ENCODE results near the gene BANK1.
A peak's percentile ranks its signal among the peaks of the same experiment; 100 is the strongest.

Gene BANK1

DNA sequence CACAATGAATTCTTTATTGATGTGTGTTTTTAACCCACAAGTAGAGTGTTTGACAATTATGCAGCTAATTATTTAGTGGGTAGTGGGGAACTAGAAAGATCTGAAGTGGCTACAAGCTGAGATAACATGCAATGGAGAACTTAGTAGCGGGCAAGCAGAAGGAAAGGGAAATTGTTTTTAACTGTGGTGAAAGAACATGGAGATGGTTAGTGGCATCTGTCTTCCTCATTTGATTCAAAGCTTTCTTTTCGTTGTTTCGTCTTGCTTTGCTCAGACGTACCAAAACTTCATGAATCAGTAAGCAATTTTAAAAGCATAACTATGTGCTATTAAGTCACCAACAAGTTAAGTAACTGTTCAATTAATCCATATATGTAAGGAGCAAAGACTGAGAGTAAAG lies 169.9 kb downstream of the BANK1 start:
- no peak for DNase-seq (ENCODE audit: low spot score)

GRCh38 chr4:101961144-101961543 lies 170.6 kb downstream of the BANK1 start:
- DNase-seq (ENCODE audit: low spot score) = peak; percentile 12

GRCh38 chr4:101967697-101968346 lies 177.3 kb downstream of the BANK1 start:
- no peak for DNase-seq (ENCODE audit: low spot score)

- no peak for DNase-seq (ENCODE audit: low spot score)
Observed at GRCh38 chr4:101968364-101968763, 177.8 kb downstream of the BANK1 start.

- no peak for DNase-seq (ENCODE audit: low spot score)
Observed at GRCh38 chr4:101969965-101970364, 179.4 kb downstream of the BANK1 start.

- DNase-seq (ENCODE audit: low spot score) = no peak
Observed at GRCh38 chr4:101970547-101971155, 180.1 kb downstream of the BANK1 start.

DNA sequence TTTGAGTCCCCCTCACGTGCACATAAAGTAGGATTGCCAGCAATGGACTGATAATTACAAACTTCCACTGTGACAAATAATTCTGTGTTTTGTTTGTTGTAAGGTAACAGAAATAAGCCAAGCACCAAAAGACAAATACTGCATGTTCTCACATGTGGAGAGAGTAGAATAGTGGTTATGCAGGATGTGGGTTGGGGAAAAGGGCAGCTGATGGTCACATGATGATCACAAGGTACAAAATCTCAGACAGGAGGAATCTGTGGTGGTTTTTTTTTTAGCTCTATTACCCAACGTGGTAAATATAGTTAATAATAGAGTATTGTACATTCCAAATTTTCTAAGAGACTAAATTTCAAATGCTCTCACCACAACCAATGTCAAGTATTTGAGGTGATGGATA lies 182.3 kb downstream of the BANK1 start:
- DNase-seq (ENCODE audit: low spot score) = no peak

GRCh38 chr4:101973361-101973760 lies 182.8 kb downstream of the BANK1 start:
- no peak for DNase-seq (ENCODE audit: low spot score)

DNA sequence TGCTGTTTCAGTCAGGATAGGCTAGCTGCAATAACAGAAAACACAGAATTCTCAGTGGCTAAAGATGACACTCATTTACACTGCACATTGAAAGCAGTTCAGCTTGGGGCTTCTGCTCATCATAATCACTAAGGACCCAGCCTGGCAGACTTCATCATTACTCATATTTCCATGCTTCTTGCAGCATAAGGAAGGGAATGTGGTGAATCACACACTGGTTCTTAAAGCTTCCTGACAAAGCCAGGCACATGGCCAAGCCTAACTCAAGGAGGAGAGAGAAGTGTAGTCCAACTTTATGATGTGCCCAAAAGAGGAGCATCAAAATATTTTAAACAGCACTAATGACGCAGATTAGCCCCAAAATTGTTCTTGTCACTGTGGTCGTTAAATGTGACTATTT lies 186.5 kb downstream of the BANK1 start:
- peak; percentile 77 for DNase-seq (ENCODE audit: low spot score)

DNA sequence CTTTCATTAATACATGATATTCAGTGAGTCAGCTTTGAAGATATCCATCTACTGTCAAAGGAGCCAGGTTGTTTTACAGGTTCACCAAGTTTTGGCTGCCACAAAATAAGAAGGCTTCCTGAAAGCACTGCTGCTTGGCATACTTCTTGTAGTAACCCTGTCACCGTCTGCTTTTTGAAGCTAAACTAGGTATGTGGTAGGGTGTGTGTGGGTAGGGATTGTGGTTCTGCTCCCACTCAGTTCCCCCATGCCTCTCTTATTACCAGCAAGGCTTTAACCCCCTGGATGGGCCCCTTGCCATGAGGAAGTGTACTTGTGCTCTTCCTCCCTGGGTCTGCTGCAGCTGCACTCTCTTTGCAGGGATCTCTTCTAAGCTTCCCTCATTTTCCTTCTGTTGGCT lies 191.2 kb downstream of the BANK1 start:
- DNase-seq (ENCODE audit: low spot score) = no peak

DNA sequence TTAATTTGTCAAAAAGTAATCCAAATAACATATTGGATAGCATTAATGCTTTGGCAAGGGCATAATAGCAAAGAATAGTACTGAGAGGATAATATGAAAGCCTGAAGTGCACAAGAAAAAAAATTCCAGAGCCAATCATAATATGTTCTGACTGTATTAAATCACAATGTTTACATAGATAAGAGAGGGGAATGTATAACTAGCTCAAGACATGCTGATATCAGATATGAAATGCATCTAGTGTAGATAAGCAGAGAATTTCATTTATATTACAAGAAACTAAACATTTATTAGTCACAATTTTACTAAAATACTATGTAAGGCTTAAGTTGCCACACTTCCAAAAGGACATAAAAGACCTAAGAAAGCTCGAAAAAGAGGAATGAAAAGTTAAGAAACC lies 193.3 kb downstream of the BANK1 start:
- DNase-seq (ENCODE audit: low spot score) = no peak

GRCh38 chr4:101987623-101988243 lies 197.2 kb downstream of the BANK1 start:
- no peak for DNase-seq (ENCODE audit: low spot score)

DNA sequence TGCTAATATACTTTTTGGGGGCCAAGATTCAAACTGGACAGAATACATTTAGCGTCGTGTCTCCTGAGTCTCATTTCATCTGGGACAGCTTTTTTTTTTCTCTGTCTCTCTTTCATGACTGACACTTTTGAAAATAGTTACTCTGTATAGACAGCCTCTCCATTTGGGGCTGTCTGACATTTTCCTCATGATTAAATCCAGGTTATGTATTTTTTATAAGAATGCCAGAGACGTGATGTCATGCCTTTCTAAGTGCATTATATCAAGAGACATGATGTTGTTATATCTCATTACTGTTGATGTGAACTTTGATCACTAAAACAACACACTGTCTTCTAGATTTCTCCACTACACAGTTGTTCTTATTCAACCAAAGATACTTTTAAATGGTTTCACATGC lies 199.0 kb downstream of the BANK1 start:
- no peak for DNase-seq (ENCODE audit: low spot score)

DNA sequence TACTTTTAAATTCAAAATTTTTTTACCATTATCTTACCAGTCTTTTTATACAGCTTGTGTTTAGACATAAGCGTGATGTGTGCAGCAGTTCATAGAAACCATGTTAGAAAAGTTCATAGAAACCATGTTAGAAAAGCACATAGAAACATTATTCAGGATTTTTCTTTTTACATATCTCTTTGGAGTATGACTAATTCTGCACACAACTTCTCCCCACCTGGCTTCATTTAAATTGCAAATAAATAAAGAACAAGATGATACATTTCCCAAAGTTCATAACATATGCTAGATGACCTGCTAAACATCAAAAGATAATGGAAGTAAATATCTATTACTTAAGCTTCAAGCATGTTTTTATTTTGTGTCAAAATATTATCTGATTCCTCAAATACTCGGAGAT lies 201.9 kb downstream of the BANK1 start:
- no peak for DNase-seq (ENCODE audit: low spot score)

DNA sequence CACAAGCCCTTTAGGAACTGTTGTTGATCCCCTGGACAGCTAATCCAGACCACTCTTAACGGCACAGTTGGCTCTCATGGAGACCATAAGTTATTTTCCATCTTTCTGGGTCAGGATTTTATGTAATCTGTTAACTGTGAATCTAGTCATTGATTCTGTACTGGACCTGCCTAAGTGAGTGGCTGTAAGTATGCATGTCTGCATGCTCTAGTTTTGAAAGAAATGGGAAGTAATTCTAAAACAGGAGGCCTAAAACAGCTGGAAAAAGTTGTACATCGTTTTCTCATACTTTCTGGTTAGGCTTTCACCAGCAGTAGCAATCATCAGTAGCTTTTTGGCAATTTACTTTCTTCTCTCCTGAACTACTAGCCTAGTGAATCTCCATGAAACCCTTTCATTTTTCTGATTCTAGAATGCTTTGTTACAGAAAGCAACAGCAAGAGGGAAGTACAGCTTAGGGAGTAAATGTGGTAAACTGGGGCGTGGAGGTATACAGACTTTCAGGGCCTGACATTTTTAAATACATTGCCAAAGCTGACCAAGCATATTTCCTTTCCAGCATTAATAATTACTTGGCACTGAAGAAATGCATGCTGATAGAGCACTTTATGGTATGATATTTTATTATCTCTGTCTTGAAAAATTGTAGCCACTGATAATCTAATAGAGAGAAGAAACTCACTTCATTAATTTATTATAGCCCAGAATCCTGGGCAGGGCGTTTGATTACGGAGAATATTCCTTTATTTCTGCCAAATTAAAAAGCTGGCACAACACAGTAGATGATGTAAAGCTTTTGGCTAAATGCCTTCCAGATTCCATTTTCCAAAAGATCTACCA lies 202.7 kb downstream of the BANK1 start:
- DNase-seq (ENCODE audit: low spot score) = no peak

GRCh38 chr4:101993842-101994775 lies 203.6 kb downstream of the BANK1 start:
- no peak for DNase-seq (ENCODE audit: low spot score)

GRCh38 chr4:102007959-102008425 lies 217.5 kb downstream of the BANK1 start:
- DNase-seq (ENCODE audit: low spot score) = no peak

GRCh38 chr4:102008711-102009110 lies 218.2 kb downstream of the BANK1 start:
- DNase-seq (ENCODE audit: low spot score) = no peak

DNA sequence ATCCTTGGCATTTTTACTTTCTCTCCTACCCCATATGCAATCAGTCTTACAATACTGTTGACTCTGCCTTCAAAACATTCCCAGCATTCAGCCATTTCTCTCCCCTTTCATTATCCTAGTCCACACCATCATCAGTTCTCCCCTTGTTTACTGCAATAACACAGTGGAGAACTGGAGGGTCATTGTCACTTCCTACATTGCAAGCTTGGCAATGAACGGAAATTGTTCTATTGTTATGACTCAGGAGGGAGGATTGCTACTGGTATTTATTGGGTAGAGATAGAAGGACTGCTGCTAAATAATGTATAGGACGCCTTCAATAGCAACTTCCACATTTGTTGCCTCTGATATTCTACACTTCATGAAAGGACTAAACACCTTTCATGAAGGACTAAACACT lies 231.8 kb downstream of the BANK1 start:
- DNase-seq (ENCODE audit: low spot score) = no peak

- no peak for DNase-seq (ENCODE audit: low spot score)
Observed at GRCh38 chr4:102027961-102028360, 237.4 kb downstream of the BANK1 start.

DNA sequence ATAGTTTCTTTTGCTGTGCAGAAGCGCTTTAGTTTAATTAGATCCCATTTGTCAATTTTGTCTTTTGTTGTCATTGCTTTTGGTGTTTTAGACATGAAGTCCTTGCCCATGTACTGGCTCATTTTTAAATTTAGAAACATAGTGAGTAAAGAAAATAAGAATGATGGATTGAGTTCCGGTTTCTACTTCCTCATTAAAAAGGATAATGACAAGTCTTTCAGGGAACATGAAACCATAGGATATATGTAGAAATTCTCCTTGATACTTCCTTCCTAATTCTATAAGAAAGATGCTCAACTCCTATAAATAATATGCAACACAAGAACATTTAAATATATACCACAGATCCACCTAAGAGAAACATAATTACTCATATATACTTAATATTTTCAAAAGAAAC lies 240.9 kb downstream of the BANK1 start:
- no peak for DNase-seq (ENCODE audit: low spot score)

DNA sequence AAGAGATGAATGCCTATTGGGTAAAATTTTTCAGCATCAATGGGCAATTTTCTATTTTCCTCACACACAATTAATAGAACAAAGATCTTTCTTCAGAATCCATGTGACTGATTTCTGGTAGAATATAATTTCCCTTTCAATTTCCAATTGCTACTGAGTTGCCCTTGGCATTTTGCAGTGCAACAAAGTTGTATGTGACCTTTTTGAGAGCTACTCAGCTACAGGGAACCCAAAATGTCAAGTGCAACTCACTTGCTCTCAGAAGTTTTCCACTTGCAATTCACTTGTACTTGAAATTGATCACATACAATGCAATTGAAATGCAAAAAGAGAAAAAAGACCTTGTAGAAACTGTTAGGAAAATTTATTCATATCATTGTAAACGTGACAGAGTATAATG lies 245.5 kb downstream of the BANK1 start:
- DNase-seq (ENCODE audit: low spot score) = no peak

All from GM03348 (cell line).